DND-41 (cell line): ENCODE data around the gene TWF2.

Experiments
- CTCF ChIP-seq: IDR thresholded peaks from 2 replicates; pipeline ENCODE4 v1.5.1; 2012; ENCODE audit warnings: borderline replicate concordance, low read length, moderate library complexity, mild to moderate bottlenecking; ENCODE audit not compliant: poor library complexity, severe bottlenecking; ENCODE audit errors: extremely low read depth
- EZH2 ChIP-seq: IDR thresholded peaks from 3 replicates; pipeline ENCODE4 v1.6.1; 2012; ENCODE audit warnings: borderline replicate concordance, low read depth, mild to moderate bottlenecking, moderate library complexity, low read length, inconsistent platforms; ENCODE audit not compliant: severe bottlenecking

GRCh38 chr3:52227766-52228165 lies 11.2 kb downstream of the TWF2 start:
- TF ChIP-seq EZH2 (no peak), CTCF (no peak)
